ENCODE measurements around the gene CDCP2.
"Not testable (repeated sequence)": the region's sequence is repeated elsewhere in the genome, so short reads cannot be mapped to it uniquely, and the experiment has no call there.

CDCP2 gene

DNA sequence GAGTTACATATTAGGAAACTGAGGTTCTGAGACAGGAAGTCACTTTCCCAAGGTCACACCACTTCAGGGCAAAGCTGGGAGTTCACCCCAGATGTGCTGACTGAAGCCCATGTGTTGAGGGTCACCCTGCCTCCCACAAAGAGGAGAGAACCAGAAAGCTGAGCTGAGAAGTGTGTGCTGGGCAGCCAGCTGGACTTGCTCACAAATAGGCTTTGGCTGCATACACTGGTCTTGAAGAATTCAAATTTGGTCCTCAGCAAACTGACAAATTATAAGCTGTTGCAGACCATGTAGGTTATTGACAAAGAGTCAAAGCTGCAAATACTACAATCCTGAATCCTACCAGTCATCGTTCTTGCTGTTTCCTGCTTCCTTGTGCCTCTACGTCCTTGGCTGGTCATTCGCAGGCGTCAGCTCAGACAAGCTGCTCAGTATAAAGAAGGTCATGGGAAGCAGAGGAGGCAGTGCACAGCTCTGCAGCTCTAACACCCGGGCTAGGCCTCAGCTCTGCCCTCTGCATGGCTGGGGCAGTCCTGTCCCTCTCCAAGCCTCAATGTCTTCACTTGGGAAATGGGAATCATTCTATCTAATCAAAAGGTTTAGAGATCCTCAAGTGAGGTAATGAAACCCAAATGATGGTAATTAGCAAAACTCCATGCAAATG lies 40.0 kb downstream of the CDCP2 start:
- no peak for FAIRE-seq

DNA sequence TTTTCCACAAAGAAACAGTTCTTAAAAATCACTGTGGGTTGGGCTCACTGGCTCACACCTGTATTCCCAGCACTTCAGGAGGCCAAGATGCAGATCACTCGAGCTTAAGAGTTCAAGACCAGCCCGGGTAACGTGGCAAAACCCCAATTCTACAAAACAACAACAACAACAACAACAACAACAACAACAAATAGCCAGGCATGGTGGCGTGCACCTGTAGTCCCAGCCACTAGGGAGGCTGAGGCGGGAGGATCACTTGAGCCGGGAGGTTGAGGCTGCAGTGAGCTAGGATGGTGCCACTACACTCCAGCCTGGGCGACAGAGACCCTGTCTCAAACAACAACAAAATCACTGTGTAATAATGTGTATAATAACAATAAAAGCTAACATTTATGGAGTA lies 40.8 kb downstream of the CDCP2 start:
- FAIRE-seq, result no peak

DNA sequence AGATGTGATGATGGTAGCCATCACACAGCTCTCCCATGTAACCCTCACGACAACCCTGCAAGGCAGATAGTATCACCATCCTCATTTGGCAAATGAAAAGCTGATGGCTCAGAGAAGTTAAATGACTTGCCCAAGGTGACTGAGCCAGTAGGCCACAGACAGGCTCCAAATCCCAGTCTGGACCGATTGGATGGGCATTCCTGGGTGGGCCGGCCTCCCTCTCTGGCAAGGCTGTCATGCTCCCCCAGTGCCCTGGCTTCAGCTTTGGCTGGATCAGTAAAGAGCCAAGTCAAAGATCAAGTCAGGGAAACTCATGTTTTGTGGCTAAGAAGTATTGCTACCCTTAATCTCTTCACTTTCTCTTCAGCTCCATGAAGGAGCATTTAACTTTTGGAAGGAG lies 41.2 kb downstream of the CDCP2 start:
- FAIRE-seq, result no peak

DNA sequence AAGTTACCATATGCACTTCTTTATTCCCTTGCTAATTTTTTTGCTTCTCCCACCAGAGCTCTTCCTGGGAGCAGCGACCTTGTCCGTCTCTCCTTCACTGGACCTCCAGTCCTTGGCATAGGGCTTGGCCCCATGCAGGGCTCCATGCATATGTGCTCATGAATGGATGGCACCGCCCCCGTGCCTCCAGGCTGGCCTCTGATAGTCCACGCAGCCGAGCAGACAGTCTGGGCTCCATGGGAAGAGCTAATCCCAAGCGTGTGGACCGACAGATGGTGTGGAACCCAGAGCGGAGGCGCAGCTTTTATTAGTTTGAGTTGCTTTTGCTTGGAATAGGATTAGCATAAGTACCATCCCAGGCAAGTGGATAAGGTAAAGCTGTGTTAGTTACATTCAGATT lies 41.8 kb downstream of the CDCP2 start:
- FAIRE-seq, result no peak

DNA sequence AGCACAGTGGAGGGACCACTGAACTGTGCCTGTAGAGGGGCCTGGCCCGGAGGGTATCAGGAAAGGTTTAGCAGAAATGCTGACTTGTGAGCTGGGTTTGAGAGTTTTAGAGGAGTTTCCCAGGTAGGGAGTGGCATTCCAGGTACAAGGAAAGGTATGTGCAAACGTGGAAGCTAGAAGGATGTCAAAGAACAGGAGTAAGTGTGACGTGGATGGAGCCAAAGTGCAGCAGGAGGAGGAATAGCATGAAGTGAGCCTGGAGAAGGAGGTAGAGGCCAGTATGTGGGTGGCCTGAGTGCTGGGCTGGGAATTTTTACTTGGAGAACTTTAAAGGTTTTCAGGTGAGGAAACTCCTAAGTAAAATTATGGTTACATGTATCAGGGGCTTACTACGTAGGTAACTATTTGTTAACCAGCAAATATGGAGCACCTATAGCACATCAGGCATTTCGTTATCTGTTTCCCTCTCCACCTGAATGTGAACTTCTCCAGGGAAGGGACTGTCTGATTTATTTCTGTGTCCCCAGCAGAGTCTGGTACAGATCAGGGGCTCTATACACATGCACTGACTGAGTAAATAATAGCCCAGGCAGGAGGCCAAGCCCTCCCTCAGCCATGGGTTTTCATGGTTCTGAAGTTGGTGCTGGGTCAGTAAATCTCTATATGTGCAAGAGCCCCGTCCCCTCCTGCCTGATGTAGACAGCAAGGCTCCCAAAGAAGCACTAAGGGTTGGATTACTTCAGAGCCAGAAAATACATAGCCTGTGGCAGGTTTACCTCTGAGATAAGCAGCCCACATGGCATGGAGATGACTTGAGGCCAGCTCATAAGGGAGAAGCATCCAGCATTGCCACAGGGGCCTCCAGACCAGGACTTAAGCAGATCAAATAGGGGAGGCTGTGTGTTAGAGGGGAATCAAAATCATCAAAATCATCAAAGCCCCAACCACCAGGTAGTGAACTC lies 43.4 kb downstream of the CDCP2 start:
- FAIRE-seq, result no peak

DNA sequence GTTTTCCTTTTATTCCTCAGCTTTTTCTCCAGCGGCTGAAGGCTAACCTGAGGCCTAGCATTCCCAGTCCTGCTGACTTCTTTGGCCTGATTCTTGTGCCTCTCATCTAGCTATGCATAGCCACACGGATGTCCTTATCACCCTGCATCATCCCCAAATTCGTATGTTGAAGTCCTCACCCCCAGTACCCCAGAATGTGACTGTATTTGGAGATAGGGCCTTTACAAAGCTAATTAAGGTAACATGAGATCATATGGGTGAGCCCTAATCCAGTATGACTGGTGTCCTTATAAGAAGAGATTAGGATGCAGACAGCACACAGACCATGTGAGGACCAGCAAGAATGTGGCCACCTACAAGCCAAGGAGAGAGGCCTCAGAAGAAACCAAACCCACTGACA lies 44.6 kb downstream of the CDCP2 start:
- no peak for FAIRE-seq

DNA sequence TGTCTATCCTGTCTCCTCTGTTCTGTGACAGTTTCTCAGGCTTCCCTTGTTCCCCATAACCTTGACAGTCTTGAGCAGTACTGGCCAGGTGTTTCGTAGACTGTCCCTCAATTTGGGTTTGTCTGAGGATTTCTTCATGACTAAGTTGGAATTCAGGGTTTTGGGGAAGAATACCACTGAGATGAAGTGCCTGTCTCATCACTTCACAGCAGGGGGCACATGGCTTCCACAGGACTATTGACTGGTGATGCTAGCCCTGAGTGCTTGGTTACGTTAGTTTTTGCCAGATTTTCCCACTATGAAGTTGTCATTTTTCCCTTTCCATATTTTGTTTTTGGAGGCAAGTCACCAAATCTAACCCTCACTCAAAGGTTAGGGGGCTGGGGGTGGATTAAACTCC lies 45.7 kb downstream of the CDCP2 start:
- no peak for FAIRE-seq

DNA sequence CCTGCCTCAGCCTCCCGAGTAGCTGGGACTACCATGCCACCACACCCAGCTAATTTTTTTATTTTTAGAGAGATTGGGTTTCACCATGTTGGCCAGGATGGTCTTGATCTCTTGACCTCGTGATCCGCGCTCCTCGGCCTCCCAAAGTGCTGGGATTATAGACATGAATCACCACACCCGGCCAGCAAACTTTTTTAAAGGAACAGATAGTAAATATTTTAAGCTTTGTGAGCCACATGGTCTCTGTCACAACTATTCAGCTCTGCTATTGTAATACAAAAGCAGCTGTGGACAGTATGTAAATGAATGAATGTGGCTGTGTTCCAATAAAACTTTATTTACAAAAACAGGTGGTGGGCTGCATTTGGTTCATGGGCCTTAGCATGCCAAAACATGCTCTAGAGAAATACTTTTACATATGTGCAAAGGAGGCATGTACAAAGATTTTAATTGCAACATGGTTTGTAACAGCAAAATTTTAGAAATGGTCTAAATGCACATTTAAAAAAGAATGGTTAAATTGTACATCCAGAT lies 47.0 kb downstream of the CDCP2 start:
- no peak for FAIRE-seq

DNA sequence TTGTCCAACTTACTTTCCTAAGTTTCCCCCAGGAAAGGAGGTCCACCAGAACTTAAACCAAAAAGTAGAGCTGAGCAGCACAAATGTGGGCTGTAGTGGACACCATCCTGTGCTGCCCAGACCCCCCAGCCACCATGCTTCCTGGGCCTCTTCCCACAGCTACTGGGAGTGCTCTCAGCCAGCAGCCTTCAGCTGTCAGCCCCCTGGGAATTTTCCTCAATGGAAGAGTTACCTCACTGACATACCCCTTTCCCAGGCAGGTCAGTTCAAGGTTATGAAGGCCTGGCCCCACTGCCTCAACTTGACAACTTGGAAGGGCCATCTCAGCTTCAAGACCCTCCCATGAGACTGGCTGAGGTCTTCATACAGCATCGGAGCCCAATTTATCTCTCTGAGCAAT lies 47.7 kb downstream of the CDCP2 start:
- FAIRE-seq, result no peak

DNA sequence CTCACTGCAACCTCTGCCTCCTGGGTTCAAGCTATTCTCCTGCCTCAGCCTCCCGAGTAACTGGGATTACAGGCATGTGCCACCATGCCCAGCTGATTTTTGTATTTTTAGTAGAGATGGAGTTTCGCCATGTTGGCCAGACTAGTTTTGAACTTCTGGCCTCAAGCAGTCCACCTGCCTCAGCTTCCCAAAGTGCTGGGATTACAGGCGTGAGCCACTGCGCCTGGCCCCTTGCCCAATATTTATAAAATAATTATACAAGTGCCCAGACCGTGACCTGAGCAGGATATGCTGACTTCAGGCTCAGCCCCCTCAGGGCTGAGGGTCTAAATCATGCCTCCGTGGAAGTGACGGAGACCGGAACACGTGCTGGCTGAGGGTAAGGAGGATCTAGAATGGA lies 48.2 kb downstream of the CDCP2 start:
- FAIRE-seq, result not testable (repeated sequence)

DNA sequence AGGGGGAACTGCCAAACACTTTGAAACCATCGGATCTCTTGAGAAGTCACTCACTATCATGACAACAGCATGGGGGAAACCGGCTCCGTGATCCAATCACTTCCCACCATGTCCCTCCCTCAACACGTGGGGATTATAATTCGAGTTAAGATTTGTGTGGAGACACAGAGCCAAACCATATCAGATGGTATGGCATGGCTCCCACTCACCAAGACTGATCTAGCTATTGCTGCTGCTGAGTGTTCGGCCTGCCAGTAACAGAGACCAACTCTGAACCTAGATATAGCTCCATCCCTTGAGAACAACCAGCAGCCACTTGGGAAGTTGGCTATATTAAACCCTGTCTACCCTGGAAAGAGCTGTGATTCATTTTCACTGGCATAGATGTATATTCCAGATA lies 49.4 kb downstream of the CDCP2 start:
- no peak for FAIRE-seq

DNA sequence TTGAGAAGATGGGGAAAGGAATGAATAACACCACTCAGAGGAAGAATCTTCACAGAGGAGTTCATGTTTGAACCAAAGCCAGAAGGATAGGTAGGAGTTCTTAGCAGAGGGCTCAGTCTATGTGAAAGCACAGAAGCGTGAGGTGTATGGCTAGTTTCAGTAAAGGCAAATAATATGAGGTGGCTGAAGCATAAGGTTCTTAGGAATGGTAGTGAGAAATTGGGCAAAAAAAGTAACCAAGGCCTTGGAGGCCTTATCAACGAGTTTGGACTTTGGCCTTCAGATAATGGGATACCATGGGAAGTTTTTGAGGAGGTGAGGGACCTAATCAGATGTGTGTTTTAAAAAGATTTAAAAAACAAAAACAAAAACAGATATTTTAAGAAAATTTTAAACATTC lies 52.3 kb downstream of the CDCP2 start:
- no peak for FAIRE-seq

DNA sequence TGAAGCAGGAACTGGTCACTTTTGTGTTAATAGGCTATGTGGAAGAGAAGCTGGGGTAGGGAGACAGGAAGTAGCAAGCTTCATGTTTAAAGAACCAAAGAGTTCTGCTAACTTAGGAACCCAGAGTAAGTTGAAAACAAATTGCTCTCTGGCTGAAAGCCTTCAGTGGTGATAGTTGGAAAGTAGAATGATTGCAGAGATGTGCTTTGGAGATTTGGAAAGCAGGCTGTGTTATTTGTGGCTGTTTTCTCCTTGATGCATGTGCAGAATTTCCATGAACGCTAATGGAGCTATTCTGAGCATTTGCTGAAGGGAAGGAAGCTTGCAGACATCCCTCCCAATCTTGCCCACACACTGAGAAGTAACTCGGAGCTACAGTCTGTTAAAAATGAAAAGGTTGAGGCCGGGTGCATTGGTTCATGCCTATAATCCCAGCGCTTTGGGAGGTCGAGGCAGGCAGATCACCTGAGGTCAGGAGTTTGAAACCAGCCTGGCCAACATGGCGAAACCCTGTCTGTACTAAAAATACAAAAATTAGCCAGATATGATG lies 53.7 kb downstream of the CDCP2 start:
- no peak for FAIRE-seq

DNA sequence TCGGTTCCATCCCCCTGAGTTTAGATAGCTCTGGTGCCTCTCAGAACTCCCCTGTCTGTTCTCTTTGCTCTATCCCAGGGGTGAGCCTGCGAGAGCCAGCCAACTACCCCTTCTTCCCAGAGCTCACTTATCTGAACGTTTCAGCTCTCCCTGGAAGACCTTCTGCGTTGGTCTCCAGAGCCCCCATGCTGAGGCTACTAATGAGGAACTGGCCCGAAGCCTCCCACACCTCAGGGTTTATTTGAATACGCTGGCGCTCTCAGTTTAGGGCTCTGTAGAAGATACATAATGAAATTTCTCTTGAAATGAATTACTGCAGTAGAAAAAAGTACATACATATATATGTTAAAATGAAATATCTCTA lies 55.9 kb downstream of the CDCP2 start:
- FAIRE-seq, result no peak

DNA sequence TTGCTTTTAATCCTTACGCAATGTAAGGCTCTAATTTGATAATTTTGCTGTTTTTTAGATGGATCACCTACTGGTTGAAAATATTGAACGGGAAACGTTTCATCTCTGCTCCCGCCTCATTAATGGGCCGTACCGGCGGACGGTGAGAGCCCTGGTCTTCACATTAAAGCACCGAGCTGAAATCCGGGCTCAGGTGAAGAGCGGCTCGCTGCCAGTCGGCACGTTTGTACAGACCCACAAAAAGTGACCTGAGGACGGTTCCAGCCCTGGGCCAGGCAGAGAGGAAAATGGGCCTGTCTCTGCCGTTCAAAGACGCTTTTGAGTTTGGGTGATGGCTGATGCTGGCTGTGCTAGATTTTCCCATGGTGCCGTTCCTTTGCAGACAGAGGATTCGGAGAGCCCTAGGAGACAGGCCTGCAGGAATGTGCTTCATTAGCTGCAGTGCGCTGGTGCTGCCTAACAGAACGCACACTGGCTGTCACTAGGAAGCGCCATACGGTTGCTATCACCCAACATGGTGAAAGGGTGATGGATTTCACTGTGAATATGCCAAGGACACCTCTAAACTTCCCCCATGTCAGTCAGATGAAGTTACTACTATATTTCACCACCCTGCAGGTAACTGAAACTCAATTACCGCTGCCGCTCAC lies 56.4 kb downstream of the CDCP2 start:
- no peak for FAIRE-seq

DNA sequence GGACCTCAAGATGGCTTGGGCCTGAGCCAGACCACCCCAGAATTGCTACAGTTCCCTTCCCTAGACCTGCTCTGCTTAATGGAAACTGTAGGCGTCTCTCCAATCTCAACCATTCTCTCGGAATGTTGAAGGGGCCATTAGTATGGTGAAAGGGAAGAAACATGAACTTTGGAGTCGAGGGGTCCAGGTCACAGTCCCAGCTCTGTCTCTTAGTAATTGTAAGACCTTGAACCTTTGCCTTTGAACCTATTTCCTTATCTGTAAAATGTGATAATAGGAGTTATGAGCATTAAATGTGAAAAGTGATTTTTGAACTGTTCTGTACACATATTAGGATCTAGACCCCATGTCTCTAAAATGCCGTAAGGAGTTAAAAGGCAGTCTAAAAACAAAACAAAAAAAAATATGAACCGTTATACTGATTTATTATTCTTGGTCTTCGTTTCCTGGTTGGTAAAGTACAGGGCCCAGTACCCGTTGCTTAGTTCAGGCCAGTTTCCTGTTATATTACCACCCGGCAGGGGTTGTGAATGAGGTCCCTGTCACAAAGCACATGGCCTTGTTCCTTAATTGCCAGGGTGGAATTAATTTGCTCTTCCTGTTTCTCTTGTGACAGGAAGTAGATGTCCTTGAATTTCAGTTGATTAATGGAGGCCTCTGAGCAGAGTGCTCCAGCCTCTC lies 57.1 kb downstream of the CDCP2 start:
- no peak for FAIRE-seq

DNA sequence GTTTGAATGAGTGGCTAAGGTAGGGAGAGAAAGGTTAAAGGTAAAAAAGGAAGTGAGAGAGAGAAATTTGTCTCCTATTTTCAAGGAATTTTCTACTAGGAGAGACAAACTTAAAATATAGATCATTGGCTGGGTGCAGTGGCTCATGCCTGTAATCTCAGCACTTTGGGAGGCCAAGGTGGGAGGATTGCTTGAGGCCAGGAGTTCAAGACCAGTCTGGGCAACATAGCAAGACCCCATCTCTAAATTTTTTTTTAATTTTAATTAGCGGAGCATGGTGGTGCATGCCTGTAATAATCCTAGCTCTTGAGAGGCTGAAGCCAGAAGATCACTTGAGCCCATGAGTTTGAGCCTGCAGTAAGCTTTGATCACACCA lies 58.1 kb downstream of the CDCP2 start:
- not testable (repeated sequence) for FAIRE-seq

DNA sequence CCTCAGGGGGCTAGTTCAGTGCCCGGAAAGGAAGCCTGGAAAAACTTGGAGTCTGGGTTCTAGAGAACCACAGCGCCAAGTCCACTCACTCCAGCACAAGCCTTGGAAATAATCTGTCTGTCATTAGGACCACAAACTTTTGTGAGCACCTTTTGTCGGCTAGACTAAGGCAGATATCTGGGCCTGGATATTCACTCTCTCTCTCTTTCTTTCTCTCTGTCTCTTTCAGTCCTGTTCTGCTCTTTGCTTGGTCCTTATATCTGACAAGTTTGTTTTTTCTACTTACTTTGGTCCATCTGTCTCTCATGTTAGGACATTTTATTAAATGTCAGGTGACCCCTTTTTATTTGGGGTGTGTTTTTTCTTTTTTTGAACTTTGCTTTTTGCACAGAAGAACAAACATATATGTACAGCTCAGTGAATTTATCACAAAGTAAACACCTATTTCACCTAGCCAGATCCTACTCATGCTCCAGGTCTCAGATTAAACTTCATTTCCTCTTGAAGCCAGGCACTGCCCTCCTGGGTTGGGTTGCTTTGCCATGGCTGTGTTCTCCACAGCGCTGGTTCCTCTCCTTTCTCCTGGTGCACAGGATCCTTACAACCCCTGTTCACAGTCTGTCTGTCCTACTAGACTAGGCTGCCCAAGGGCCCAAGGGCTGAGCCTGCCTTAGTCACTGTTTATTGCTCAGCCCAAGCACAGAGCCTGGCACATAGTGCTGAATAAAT lies 58.6 kb downstream of the CDCP2 start:
- no peak for FAIRE-seq

DNA sequence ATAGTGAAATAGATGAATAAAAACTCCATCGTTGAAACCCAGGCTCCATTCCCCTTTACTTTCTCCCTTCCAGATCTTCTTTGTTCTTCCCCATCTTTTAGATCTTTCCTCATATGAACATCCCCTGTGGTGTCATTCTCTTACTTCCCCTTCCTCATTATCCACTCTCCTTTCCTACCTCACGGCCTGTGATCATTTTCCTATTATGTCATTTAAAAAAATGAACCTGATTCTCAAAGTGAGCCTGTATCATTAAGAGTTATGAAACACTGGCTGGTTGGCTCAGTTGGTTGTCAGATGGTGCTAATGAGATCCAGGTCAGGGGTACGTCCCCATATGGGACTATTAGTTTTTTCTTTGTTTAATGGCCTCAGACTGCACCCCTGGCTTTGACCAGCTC lies 61.1 kb downstream of the CDCP2 start:
- FAIRE-seq, result no peak

DNA sequence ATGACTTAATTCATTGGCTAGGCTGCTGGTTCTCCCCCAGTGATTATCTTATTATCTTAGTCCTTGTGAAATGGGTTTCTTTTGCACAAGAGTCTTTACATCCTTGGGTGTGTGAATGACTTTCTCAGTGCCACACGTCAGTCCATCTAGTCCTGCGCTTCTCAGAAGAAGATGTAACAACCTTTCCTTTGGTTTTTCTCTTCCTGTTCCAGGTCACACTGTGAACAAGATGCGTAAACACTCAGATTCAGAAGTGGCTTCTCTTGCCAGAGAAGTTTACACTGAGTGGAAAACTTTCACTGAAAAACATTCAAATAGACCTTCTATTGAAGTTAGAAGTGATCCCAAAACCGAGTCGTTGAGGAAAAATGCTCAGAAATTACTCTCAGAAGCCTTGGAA lies 64.4 kb downstream of the CDCP2 start:
- FAIRE-seq, result no peak

DNA sequence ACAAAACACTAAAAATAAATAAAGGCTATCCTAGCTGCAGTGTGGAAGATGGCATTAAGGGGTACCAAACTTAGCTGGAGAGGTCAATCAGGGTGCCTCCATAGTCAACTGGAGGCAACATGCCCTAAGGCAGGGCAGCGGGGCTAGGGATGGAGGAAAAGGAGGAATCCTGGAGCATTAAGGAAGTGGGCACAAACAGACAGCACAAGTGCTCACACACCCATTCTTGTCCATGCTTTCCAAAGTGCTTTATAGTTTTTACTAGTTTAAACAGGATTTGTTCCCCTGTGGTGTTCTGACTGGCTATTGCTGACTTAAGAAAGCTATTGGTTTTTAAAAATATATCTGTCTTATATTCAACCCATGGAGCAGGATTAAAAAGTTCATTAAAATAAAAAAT lies 66.0 kb downstream of the CDCP2 start:
- no peak for FAIRE-seq

DNA sequence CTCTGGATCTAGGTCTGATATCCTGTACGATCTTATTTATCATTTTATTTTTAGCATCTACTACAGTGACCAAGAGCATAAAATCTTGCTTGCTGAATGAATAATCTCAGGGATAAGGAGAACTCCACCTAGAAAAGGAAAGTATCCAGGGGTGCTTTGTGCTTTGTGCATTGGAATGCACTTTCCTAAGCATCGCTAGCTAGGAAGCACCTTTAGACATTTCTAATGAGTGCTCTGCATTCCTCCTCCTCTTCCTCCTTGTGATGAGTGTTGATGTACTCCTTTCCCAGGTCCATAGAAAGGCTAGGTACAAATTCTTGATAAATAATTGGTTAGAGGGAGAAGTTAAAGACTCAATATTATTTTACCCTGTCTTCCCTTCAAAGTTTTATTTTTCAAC lies 68.0 kb downstream of the CDCP2 start:
- FAIRE-seq, result no peak
